Activated CD8-positive, alpha-beta memory T cell treated with anti-CD3 and anti-CD28 coated beads, Interleukin-2, amount 10 ng/mL, durations not matched to agents 7 days and 5 days (primary cell): ENCODE measurements around the gene TMEM9. TPM values are rescaled to one million over a fixed set of nuclear protein-coding genes. Genes with fewer than 3 reads are reported as not detected.

Source experiments
- ATAC-seq: fragments of 150-1000 bp; cut with Tn5 transposase; one replicate; pipeline ENCODE4 v1.10.0; 2021; ENCODE audit warnings: moderate library complexity
- CTCF ChIA-PET: fragments of 350-600 bp; sonication (Branson Sonifier 250); formaldehyde crosslinking; loops from one replicate; lab custom pipeline; 2021; ENCODE audit warnings: antibody characterized with exemption; lab: Charles Lee
- DNase-seq: peaks from one replicate; pipeline ENCODE4 v3.0.0-alpha.2; 2020
- H3K27ac Mint-ChIP-seq: one replicate; pipeline ENCODE4 v1.8.0; 2021; ENCODE audit warnings: mild to moderate bottlenecking, mixed read lengths
- H3K27me3 Mint-ChIP-seq: one replicate; pipeline ENCODE4 v1.8.0; 2021; ENCODE audit warnings: mixed read lengths
- H3K36me3 Mint-ChIP-seq: one replicate; pipeline ENCODE4 v1.8.0; 2021; ENCODE audit warnings: mild to moderate bottlenecking, mixed read lengths
- H3K4me1 Mint-ChIP-seq: one replicate; pipeline ENCODE4 v1.8.0; 2021; ENCODE audit warnings: mixed read lengths
- H3K4me3 Mint-ChIP-seq: one replicate; pipeline ENCODE4 v1.8.0; 2021; ENCODE audit warnings: mild to moderate bottlenecking, moderate library complexity, mixed read lengths
- H3K9me3 Mint-ChIP-seq: one replicate; pipeline ENCODE4 v1.8.0; 2022; ENCODE audit warnings: low read depth, mixed read lengths
- total RNA-seq, 2 experiments: library from RNA; stranded (reverse); gene quantifications; one replicate each; pipeline ENCODE4 v1.2.3, GENCODE V29; 2021

The TMEM9 gene
- total RNA-seq, 2 experiments from 2014 or later = 10.7 to 14.6 TPM

DNA sequence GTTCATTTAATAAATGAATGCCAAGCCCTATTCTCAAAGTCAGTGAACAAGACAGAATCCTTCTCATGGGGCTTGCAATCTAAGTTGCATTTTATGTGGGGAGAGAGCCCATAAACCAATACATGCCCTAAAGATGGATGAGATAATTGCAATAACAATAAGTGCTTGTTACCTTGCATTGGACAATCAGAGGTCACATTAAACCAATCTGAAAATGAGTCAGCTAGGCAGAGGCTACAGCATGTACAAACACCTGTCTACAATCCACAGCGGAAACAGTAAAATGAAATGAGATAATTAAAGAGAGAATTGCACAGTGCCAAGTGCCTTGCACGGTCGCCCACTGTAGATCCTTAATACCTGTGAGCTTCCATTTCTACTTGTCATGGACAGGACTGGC, 28.9 kb upstream of the TMEM9 start:
- CTCF ChIA-PET = no interaction called here
- Mint-ChIP-seq H3K4me3 (no peak overlapping the region), H3K9me3 (no peaks in the 10 kb centered on the region), H3K27ac (no peak overlapping the region), H3K4me1 (no peaks in the 10 kb centered on the region), H3K27me3 (peaks cover 35% of the 10 kb centered on the region), H3K36me3 (no peaks in the 10 kb centered on the region)
- DNase-seq (no peak), ATAC-seq (no peak)

DNA sequence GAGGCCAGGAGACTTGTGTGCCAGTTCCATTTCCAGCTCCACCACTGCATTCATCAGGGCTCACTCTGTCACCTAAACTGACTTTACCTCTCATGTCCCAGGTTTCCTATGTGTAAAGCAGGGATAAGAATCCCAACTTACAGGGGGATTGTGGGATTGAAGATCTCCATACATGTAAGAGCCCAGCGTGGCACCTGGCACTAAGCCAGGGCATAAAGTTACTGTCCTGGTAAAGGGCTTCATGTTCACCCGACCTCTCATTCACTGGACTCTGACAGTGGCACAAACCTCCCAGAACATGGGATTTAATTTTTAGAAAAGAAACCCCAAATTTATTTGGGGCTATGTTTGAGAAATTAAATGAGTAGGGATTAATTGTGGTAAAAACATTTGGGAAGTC, 27.5 kb upstream of the TMEM9 start:
- no peaks in the 10 kb centered on the region for H3K9me3 Mint-ChIP-seq
- CTCF ChIA-PET = no interaction called here
- H3K4me1 Mint-ChIP-seq = no peaks in the 10 kb centered on the region
- no peak overlapping the region for H3K27ac Mint-ChIP-seq
- H3K4me3 Mint-ChIP-seq = no peak overlapping the region
- peaks cover 35% of the 10 kb centered on the region for H3K27me3 Mint-ChIP-seq
- ATAC-seq (no peak), DNase-seq (no peak)
- no peaks in the 10 kb centered on the region for H3K36me3 Mint-ChIP-seq

DNA sequence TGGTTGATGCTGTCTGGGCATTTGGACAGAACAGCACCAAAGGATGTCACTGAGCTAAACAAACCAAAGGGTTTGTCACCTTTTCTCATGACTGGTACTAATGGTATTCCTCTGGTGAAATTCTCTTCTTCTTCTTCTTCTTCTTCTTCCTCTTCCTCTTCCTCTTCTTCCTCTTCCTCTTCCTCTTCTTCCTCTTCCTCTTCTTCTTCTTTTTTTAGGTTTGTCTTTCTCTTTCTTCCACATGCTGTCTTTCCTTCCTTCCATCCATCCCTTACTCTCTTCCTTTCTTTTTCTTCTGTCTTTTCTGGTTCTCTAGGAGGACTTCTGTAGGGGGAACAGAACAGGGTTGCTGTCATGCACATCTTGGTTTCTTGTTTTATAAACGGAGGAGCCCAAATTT, 27.0 kb upstream of the TMEM9 start:
- H3K4me1 Mint-ChIP-seq = no peaks in the 10 kb centered on the region
- H3K27ac Mint-ChIP-seq = no peak overlapping the region
- H3K9me3 Mint-ChIP-seq = no peaks in the 10 kb centered on the region
- H3K4me3 Mint-ChIP-seq = no peak overlapping the region
- CTCF ChIA-PET = no interaction called here
- peaks cover 35% of the 10 kb centered on the region for H3K27me3 Mint-ChIP-seq
- H3K36me3 Mint-ChIP-seq = no peaks in the 10 kb centered on the region
- DNase-seq (no peak), ATAC-seq (no peak)

DNA sequence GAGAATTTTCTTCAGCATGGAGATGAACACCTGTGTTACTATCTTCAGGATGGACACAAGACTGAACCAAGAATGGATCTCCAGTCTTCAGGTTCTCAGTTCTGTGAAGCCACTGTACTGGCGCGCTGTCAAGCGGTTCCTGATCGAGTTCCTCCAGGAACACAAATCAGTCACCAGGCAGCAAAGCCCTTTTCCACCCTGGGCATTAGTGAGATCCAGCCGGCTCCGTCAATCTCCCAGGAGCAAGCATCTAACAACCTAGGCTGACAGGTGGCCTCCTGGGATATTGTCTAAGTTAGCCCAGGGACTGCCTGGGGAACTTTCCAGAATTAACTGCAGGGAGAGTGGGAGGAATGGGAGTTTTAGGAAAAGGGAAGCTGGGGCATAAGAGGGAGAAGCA, 26.6 kb upstream of the TMEM9 start:
- ATAC-seq = no peak
- CTCF ChIA-PET = no interaction called here
- H3K4me3 Mint-ChIP-seq = no peak overlapping the region

DNA sequence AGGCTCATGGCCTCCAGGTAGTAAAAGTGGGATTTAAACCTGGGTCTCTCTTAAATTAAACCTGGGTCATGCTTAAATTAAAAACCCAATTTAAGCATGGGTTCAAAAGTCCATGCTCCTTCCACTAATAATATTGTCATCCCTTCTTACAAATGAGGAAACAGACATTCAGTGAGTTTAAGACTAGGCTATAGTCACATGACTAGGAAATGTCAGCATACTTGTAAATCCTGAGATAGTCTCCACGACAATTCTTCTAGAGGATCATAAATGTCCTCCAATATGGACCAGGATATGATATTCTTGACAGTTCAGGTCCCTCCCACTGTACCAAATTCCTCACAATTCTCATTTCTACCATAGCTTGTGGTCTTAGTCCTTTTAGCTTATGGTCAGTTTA, 25.9 kb upstream of the TMEM9 start:
- no peaks in the 10 kb centered on the region for H3K36me3 Mint-ChIP-seq
- H3K4me1 Mint-ChIP-seq = no peaks in the 10 kb centered on the region
- H3K9me3 Mint-ChIP-seq = no peaks in the 10 kb centered on the region
- peaks cover 35% of the 10 kb centered on the region for H3K27me3 Mint-ChIP-seq
- no peak overlapping the region for H3K4me3 Mint-ChIP-seq
- ATAC-seq = no peak
- CTCF ChIA-PET = no interaction called here
- DNase-seq = no peak
- no peak overlapping the region for H3K27ac Mint-ChIP-seq

More for the DNA sequence above, 26.6 kb upstream of the TMEM9 start:
- peaks cover 35% of the 10 kb centered on the region for H3K27me3 Mint-ChIP-seq
- H3K27ac Mint-ChIP-seq = no peak overlapping the region
- H3K4me1 Mint-ChIP-seq = no peaks in the 10 kb centered on the region
- no peaks in the 10 kb centered on the region for H3K9me3 Mint-ChIP-seq
- no peaks in the 10 kb centered on the region for H3K36me3 Mint-ChIP-seq
- DNase-seq = no peak

DNA sequence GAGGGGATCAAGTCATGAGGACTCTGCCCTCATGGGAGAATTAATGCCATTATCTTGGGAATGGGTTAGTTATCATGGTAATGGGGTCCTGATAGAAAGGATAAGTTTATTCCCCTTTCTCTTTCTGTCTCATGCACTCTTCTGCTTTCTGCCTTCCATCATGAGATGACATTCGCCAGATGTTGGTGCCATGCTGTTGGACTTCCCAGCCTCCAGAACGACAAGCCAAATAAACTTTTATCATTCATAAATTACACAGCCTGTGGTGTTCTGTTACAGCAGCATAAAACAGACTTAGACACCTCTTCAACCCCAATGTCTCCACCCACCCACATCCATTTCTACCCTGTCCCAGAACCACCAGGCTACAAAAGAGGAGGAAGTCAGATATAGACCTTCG, 24.4 kb upstream of the TMEM9 start:
- no peaks in the 10 kb centered on the region for H3K36me3 Mint-ChIP-seq
- no peak overlapping the region for H3K27ac Mint-ChIP-seq
- ATAC-seq (no peak), DNase-seq (no peak)
- CTCF ChIA-PET = no interaction called here
- peaks cover 30% of the 10 kb centered on the region for H3K27me3 Mint-ChIP-seq
- H3K4me3 Mint-ChIP-seq = no peak overlapping the region
- no peaks in the 10 kb centered on the region for H3K4me1 Mint-ChIP-seq
- H3K9me3 Mint-ChIP-seq = no peaks in the 10 kb centered on the region

DNA sequence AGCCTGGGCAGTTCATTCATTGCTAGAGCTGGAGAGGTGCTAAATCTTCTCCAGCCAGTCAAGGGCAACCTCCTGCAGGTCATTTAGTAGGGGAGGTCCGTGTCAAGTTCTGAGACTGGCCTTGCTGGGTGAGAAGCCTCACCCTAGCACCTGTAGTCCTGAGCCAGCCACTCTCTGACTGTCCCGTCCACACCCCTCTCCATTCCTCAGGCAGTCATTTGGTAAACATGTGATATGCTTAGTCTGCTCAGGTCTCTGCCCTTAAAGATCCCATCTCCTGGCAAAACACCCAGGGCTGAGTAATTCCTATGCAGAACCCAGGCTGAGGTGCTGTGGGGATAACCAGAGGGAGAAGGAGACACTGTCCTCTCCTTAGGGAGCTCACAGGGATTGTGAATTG, 22.7 kb upstream of the TMEM9 start:
- Mint-ChIP-seq H3K27ac (no peak overlapping the region), H3K36me3 (no peaks in the 10 kb centered on the region), H3K4me3 (no peak overlapping the region), H3K4me1 (no peaks in the 10 kb centered on the region), H3K9me3 (no peaks in the 10 kb centered on the region), H3K27me3 (peaks cover 30% of the 10 kb centered on the region)
- ATAC-seq (no peak), DNase-seq (no peak)
- CTCF ChIA-PET = no interaction called here

DNA sequence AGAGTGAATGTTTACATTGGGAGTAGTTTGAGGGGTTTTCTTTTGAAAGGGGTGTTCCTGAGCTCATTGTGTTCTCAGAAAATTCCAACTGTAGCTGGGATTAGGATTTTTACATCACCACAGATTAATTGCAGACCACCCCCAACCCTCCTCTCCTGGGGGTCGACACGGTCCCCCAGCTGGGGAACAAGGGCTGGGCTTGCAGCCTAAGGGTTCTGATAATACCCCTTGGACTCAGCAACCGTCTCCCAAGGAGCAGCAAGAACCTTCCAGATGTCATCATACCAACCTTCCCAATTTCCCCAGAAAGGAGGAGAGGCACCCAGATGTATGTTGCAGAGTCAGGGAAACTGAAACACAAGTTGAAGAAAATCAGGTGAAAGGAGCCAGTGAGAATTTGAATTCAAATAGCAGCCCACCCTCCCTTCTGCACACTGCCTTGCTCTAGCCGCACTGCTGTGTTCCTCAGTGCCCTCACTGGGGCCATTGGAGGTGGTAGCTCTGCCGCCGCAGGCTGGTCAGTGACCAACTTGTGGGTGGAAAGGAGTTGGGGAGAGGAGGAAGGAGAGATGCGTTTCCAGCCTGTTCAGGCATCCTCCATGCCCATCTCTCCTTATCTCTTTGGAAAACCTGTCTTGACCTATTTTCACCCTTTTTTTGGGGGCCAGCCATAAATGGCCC, 21.7 kb upstream of the TMEM9 start:
- CTCF ChIA-PET = no interaction called here
- no peak for ATAC-seq
- Mint-ChIP-seq H3K36me3 (peaks cover 2% of the 10 kb centered on the region), H3K27me3 (peaks cover 27% of the 10 kb centered on the region), H3K27ac (no peak overlapping the region), H3K4me1 (peaks cover 5% of the 10 kb centered on the region), H3K4me3 (no peak overlapping the region), H3K9me3 (no peaks in the 10 kb centered on the region)
- no peak for DNase-seq

DNA sequence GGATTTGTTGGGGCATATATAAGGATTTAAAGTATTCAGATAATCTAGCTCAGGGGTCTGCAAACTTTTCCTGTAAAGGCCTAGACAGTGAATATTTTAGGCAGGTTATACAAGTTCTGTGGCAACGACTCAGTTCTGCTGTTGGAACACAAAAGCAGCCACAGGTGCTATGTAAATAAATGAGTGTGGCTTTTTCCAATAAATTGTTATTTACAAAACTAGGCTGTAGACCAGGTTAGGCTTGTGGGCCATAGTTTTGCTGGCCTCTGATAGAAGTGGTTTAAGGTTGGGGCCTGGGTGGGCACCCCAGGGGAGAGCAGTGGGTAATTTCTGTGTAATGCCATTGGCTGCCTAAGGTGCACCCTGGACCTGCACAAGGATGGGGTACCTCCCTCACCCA, 19.5 kb upstream of the TMEM9 start:
- CTCF ChIA-PET = no interaction called here
- no peak for ATAC-seq
- H3K9me3 Mint-ChIP-seq = no peaks in the 10 kb centered on the region
- H3K4me1 Mint-ChIP-seq = peaks cover 5% of the 10 kb centered on the region
- no peak overlapping the region for H3K4me3 Mint-ChIP-seq
- H3K36me3 Mint-ChIP-seq = peaks cover 2% of the 10 kb centered on the region
- peaks cover 25% of the 10 kb centered on the region for H3K27me3 Mint-ChIP-seq
- H3K27ac Mint-ChIP-seq = no peak overlapping the region
- DNase-seq = no peak

DNA sequence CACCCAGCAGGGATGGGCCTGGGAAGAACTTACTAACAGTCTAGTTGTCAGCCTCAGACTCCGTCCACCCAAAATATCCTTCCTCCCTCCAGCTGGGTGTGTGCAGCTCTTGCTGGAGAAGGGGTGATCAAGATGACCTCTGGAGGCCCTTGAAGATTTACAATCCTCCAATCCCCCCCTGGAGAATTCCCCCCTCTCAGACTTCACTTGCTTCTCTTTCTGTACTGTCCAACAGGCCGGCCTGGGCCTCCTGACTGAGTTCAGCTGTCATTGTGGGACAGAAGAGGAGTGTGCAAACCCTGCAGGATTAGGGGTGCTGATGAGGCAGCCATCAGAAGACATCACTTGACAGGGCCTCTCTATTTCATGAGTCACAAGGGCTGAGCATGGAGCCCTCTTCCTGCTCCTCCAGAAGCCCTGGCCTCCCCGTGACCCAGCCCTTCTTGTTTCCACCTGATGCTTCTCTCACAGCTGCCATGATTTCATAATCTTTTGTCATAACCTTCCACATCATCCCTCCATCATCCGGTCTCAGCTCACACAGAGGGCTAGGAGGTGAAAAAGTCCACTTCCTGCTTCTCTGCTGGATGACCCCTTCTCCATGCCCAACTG, 18.8 kb upstream of the TMEM9 start:
- Mint-ChIP-seq H3K27me3 (peaks cover 26% of the 10 kb centered on the region), H3K36me3 (peaks cover 2% of the 10 kb centered on the region), H3K4me1 (peaks cover 5% of the 10 kb centered on the region), H3K27ac (no peak overlapping the region), H3K4me3 (no peak overlapping the region), H3K9me3 (no peaks in the 10 kb centered on the region)
- no peak for ATAC-seq
- DNase-seq = no peak
- CTCF ChIA-PET = no interaction called here

DNA sequence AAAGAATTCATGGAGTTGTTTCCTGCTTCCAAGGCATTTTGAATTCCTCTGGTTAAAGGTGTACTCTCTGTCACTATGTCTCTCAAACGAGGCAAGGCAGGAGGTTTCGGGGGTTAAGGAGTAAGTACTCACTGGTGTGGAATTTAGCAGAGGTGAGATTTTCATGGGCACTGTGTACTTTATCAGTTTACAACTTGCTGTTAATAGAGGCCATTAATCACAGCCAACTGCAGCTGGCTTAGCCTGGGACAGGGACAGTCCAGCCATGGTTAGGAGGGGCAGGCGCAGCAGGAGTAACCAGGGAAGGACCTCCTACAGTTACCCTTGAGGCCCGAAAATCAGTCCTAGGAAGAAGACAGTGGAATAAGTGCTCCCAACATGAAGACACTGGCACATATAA, 18.1 kb upstream of the TMEM9 start:
- Mint-ChIP-seq H3K9me3 (no peaks in the 10 kb centered on the region), H3K4me1 (peaks cover 5% of the 10 kb centered on the region), H3K4me3 (no peak overlapping the region), H3K27ac (no peak overlapping the region), H3K36me3 (peaks cover 2% of the 10 kb centered on the region), H3K27me3 (peaks cover 31% of the 10 kb centered on the region)
- ATAC-seq (no peak), DNase-seq (no peak)
- CTCF ChIA-PET = interaction anchor here (1.8 kb wide), 1 partner anchor 53 kb away, joined by 5 read pairs; no protein-coding TSS in a partner anchor

DNA sequence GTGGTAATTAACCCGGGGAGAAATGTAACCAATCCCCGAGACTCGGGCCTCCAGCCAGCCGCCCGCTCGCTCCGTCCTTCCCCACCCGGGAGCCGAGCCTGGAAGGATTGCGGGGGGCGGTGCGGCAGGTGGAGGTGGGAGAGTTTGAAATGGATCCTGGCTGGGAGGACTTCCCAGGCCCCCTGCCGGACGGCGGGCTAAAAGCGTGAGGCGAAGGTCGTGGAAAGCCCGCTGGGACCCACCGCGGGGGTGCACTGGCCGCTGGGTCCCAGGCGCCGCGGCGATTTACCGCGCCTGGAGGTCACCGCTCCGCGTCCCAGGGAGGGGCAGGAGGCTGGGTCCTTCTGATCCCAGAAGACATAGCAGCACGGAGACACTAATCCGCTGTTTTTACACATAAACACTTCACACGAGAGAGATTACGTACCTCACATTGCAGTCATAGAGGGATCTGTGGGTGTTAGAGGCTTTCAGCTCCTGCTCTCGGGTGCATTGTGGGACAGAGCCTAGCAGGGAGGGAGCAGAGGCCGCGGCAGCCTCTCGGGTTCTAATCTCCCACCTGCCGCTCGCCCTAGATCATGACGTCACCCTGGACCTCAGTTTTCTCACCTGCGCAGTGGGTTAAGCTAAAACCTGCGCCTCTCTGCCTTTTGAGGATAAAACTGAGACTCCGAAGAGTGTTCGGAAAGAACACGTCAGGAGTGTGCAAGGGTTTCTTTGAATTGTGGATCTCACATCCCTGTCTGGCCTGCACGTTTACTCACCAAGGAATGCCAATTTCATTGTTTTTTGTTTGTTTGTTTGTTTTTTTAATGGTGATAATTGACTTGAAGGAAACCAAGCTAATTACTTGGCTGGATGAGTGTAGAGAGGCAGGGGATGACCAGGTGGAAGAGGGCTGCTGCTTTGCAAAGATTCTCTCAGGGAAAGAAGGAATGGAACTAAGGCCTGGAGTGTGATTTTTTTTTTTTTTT, 17.1 kb upstream of the TMEM9 start:
- ATAC-seq (peak; percentile 54), DNase-seq (peak; percentile 64)
- Mint-ChIP-seq H3K36me3 (peaks cover 2% of the 10 kb centered on the region), H3K4me3 (peak overlapping the region; percentile 64), H3K27ac (peak overlapping the region; percentile 11), H3K27me3 (peaks cover 36% of the 10 kb centered on the region), H3K9me3 (no peaks in the 10 kb centered on the region), H3K4me1 (peaks cover 5% of the 10 kb centered on the region)
- CTCF ChIA-PET = interaction anchor here (0.7 to 1.8 kb wide), 4 partner anchors 21 to 52 kb away, joined by 3 to 5 read pairs (median 4); no protein-coding TSS in a partner anchor

DNA sequence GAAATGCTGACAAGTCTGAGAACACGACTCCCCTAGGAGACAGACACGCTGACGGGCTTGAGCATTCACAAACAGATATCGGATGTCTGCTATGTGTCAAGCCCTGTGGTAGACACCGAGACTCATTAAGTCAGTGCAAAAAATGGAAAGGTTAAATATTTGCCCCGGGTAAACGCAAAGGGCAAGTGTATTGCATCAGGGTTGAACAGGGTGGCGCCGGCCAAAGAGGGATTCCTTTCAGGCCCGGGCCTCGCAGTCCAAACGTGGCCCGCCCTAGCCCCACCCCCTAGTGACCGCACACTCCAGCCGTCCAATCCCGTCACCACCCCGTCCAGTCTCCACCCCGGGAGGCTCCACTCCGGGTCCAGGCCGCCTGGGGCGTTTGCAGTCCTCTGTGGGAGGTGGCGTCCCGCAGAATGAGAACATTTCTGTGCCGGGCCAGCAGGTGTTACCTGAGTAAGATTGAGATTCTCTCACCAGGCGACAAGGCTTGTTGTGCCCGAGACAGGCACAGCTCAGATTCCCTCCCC, 16.3 kb upstream of the TMEM9 start:
- H3K27me3 Mint-ChIP-seq = peaks cover 43% of the 10 kb centered on the region
- H3K27ac Mint-ChIP-seq = peak overlapping the region; percentile 11
- DNase-seq = peak; percentile 85
- peaks cover 5% of the 10 kb centered on the region for H3K4me1 Mint-ChIP-seq
- H3K36me3 Mint-ChIP-seq = peaks cover 2% of the 10 kb centered on the region
- H3K9me3 Mint-ChIP-seq = no peaks in the 10 kb centered on the region
- peak; percentile 96 for ATAC-seq
- peak overlapping the region; percentile 64 for H3K4me3 Mint-ChIP-seq
- CTCF ChIA-PET = interaction anchor here (0.7 to 1.8 kb wide), 5 partner anchors 20 to 356 kb away, joined by 3 to 5 read pairs (median 3); no protein-coding TSS in a partner anchor
